GM04504 (cell line): ENCODE data around the gene COA4.

Source experiments
- DNase-seq: peaks from one replicate; pipeline ENCODE4 v3.0.0-alpha.2; 2012; ENCODE audit warnings: low read depth

COA4 gene

DNA sequence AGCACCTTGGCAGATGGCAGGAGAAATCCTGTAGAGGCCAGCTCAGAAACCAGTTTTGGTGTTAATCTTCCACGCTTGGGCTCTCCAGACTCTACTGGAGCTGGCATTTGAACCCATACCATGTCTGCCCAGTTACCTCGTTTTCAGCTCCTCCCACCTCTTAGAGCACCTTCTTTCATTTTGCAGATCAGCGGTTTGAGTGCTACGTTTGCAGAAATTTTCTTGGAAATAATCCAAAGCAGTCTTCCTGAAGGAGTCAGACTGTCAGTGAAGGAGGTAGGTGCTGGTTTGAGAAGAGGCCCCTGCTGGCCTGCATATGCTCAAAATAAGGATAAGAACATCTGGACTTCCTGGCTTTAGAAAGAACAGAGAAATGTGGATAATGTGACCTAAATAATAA, 13.7 kb downstream of the COA4 start:
- no peak for DNase-seq

DNA sequence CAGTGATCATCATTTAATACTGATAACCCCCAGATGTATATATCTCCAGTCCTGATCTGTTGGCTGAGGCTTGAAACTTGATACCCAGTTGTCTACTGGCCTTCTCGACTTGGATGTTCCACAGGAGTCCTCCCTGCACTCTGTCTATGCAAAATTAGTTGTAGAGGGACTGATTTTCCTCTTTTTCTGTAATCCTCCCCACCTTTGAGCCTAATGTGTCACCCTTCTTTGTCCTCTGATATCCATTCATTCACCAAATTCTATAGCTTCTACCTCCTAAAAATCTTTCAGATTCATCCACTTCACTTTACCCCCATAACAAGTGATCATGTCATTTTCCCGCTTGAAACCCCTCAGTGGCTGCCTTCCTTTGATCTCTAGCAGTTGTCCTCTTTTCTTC, 16.4 kb downstream of the COA4 start:
- DNase-seq: no peak

DNA sequence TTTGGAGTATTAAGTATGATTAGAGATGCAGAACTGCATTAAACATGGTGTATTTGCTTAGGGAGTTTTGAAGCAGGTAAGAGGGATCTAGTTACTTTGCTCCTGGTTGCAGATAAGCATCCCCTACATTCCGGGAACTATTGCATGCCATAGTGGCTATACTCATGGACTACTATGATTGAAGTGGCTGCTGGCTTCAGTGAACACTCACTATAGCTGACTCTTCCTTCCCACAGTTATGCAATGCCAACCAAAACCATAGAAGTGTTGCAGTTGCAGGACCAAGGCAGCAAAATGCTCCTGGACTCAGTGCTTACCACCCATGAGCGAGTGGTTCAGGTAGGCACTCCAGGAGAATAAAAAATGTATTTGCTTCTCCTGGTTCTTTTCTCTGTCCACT, 17.0 kb downstream of the COA4 start:
- DNase-seq: no peak

GRCh38 chr11:73856031-73856567, 20.5 kb downstream of the COA4 start:
- DNase-seq: no peak

DNA sequence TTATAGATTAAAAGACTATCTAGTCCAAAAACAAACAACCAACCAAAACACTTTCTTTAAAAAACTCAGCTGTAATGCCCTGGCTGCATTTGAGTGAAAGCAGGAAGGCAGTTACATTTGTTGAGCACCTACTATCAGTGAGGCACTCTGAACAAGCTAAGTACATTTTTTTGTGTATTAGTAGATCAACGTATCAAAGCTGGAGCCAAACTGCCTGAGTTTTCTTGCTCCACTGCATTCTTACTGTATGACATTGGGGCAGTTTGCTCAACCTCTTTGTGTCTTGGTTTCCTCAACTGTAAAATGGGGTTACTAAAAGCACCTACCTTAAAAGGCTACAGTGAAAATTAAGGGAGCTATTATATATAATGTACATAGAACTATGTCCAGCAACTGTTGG, 22.0 kb downstream of the COA4 start:
- no peak for DNase-seq

DNA sequence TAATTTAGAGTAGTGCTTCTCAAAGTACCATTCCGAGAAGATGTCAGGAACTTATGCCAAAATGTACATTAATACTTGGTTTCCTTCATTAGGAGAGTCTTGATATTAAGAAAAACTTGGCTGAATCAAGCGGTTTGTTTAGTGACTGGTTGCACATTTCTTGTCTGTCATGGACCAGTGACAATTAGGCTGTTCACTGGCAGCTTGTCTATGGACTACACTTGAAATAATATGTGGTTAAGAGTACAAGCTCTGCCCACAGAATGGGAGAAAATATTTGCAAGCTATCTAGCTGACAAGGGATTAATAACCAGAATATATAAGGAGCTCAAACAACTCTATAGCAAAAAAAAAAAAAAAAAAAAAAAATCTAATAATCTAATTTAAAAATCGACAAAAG, 24.6 kb downstream of the COA4 start:
- DNase-seq: no peak

DNA sequence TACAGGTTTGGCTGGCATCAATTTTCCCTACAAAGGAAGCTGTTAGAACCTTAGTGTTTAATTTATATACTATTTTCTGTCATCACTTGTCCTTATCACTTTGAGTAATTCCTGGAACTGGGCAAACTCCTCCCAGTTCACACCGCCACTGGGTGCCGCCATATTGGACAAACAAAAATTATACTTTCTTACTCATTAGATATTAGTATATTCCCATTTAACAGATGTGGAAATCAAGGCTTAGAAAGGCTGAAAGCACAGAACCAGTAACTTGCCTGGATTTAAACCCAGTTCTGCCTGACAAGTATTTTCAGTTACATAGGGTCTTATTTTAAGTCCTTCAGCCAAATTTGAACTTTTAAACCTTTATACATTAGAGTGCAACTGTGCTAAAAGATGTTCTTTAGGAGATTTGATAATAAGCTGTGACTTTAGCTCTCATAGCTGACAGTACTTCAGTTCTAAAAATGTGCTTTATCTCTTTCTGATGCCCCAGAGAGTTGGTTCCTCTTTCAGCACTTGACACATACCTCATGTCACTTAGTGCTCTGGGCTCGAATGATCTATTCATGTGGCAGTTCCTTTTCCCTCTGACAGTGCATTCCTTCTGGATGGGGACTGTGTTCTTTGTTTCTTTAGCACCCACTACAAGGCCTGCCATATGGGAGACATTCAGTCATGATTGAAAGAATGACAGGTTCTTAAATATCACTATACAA, 25.4 kb downstream of the COA4 start:
- DNase-seq: no peak

DNA sequence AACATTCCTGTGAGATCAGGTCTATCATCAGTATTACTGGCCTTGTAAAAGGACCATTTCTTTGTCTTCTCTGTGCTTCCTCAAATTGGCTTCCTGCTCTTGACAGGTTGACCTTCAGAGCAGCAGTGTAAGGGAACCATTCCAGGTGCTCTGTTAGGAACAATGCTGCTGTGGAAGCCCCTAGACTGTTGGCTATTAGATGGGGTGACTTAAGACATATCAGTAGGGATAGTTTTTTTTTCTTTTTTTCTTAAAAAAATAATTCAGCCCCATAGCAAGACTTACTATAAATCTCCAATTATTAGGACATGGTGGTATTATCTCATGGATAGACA, 37.6 kb downstream of the COA4 start:
- DNase-seq: no peak

DNA sequence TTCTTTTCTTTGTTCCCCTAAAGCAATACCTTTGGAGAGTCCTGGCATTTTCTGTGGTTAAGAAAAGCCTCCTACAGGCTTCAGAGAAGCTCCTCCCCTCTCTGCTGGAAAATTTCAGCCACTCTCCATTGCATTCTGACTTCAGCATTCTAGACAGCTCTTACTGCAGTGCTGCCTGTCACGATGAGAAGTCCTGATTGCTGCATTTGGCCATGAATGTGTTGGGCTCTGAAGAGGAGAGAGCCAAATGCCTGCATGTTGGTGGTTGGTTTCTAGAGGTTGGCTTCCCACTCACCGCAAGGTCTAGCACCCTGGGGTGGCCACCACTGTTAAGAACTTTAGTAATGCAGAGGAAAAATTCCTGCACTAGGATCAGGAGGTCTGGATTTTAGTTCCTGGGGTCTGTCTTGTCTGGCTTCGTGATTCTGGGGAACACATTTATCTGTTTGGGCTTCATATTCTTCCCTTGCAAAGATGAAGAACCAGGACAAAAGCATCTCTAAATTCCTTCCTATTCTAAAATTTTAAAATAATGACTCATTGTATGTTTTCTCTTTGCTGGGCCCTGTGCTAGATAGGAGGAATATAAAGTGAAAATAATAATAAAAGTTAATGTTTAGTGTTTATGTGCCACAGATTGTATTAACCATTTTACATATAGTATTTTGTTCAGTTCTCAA, 38.1 kb downstream of the COA4 start:
- no peak for DNase-seq

DNA sequence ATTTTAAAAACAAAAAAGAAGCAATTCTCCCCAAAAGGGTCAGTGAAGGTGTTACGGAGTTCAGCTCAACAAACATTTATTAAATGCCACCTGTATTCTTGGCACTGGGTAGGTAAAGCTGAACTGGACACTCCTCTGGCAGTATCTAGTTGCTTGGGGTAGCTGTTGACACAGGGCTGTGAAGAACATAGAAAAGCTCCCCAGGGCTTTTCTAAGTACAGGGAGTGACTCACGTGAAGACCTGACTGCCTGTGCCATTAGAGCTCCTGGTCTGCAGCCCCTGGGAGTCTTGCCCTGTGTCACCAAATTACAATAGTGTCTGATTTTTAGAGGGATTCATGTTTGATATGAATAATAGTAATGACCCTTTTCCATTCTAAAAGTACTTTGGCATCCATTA, 43.6 kb downstream of the COA4 start:
- DNase-seq: no peak

GRCh38 chr11:73830261-73830660, 46.4 kb downstream of the COA4 start:
- DNase-seq: no peak
